ENCODE data around the gene PON3.

The PON3 gene

DNA sequence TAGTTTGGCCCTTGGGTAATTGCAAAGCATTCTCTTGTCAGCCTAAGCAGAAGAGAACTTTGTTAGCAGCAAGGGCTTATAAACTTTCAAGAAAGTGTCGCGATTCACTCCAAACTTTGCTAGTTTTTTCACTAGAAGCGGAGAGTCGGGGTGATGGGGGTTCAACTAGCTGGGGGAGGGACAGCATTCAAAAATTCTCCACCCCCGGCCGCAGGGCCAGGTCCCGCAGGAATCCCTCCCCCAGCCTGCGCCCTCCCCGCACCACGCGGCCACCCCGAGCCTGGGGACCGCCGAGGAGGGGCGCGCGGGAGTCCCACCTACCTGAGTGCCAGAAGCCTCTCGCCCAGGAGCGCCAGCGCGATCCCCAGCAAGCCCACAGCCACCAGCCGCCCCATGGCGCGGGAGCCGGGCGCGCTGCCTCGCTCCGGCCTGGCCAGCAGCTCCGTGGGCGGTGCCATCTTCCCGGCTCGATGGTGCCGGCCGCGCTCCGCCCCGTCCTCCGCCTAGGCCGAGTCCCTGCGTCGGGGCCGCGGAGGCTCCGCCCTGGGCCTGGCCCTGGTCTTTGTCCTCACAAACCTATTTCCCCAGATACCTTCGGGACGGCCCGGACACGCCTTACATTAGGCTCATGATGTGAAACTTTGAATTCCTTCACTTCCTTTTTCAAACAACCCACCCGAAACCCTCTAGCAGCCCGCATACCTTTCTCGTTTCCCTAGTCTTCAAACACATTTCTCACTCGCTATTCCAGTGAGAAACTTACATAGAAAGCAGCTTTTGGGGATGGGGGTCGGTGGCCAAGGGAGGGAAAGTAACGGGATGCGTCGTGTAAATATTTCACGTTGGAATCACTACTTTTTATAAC is 38.6 kb upstream of the PON3 start, which contains the start of gene PON2:
PON2 (minus strand) TSS at position 472 of the 865 bp plus-strand sequence; CDS start at position 395, 77 bp downstream.
- DNase-seq (ENCODE audit: low read depth): peak; percentile 56
- TF ChIP-seq, protein P1, sequence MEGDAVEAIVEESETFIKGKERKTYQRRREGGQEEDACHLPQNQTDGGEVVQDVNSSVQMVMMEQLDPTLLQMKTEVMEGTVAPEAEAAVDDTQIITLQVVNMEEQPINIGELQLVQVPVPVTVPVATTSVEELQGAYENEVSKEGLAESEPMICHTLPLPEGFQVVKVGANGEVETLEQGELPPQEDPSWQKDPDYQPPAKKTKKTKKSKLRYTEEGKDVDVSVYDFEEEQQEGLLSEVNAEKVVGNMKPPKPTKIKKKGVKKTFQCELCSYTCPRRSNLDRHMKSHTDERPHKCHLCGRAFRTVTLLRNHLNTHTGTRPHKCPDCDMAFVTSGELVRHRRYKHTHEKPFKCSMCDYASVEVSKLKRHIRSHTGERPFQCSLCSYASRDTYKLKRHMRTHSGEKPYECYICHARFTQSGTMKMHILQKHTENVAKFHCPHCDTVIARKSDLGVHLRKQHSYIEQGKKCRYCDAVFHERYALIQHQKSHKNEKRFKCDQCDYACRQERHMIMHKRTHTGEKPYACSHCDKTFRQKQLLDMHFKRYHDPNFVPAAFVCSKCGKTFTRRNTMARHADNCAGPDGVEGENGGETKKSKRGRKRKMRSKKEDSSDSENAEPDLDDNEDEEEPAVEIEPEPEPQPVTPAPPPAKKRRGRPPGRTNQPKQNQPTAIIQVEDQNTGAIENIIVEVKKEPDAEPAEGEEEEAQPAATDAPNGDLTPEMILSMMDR (IDR thresholded peaks at IDR 0.05; ENCODE audit: control insufficient read depth, extremely low read depth, insufficient read depth): no peak
- H3K4me3 ChIP-seq (ENCODE audit: low read depth, low read length): peak within 1 kb of the TSS; percentile 70

DNA sequence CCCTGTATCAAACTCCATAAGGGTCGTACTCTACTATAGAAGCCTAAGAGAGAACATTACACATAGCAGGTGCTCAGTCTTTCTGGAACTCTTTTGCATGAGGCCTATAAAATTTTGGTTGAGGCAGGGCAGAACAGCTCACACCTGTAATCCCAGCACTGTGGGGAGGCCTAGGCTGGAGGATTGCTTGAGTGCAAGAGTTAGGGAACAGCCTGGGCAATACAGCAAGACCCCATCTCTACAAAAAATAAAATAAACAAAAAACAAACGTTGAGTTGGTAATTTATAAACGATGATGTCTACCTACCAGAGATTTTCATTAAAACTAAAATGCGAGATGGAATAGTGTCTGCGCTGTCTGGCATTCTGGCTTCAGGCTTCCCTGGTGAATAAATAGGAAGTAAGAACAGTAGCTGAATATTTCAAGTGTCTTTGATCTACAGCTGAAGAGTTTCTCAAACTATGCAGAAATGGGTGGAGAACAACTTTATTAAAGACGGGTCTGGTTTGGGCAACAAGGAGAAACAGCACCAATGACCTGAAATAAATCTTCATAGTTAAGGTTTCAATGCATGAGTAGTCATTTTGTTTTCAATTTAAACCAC is 37.9 kb upstream of the PON3 start:
- H3K4me3 ChIP-seq (ENCODE audit: low read depth, low read length): peak overlapping the region; percentile 70
- TF ChIP-seq, protein P1 (IDR thresholded peaks at IDR 0.05; ENCODE audit: control insufficient read depth, extremely low read depth, insufficient read depth): no peak
- no peak for DNase-seq (ENCODE audit: low read depth)

DNA sequence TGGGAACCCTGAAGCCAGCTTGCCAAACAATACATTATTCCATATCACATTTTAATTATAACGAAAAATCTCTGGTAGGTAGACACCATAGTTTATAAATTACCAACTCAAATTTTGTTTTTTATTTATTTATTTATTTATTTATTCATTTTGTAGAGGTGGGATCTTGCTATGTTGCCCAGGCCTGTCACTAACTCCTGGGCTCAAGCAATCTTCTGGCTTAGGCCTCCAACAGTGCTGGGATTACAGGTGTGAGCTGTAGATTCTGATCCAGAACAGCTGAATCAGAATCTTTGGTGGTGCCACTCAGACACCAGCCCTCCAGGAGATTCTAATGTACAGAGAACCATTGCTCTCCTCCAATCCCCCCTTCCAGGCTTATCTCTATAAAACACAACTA is 37.0 kb upstream of the PON3 start:
- TF ChIP-seq, protein P1 (IDR thresholded peaks at IDR 0.05; ENCODE audit: control insufficient read depth, extremely low read depth, insufficient read depth): no peak
- no peak overlapping the region for H3K4me3 ChIP-seq (ENCODE audit: low read depth, low read length)
- DNase-seq (ENCODE audit: low read depth): no peak

DNA sequence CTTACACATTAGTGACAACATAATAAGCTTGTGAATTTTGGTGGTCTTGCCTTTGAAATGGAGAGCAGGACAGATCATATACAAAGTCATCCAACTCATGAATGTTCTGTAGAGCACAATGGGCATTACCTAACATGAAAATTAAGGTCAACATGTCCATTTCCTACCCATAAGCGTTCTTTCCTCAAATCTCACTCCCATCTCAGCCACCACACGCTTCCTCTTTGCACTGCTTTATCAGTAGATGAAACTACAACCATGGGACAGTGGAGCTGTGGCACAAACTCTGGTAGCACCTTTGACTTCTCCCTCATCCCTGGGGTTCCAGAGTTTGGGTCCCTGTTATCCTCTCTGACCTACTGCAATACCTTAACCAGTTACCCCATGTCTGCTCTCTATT is 36.4 kb upstream of the PON3 start:
- H3K4me3 ChIP-seq (ENCODE audit: low read depth, low read length): no peak overlapping the region
- TF ChIP-seq, protein P1 (IDR thresholded peaks at IDR 0.05; ENCODE audit: control insufficient read depth, extremely low read depth, insufficient read depth): no peak
- DNase-seq (ENCODE audit: low read depth): no peak

DNA sequence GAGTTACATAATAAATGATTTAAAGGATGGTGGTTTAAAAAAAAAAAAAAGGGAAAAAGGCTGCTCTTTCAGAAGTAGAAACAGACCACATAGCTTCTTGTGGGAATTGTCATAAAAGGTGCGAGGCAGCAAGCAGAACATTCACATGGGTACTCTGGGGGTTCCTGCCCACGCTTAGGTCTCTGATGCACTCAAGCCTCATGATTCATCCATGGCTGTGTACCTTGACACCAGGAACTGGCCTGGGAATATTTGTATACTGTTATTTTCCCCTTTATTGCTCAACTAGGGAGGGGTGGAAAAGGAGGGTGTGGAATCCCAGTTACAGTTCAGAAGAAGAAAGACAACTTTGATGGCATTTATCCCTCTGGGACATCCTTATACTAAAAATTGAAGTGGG is 34.7 kb upstream of the PON3 start:
- TF ChIP-seq, protein P1 (IDR thresholded peaks at IDR 0.05; ENCODE audit: control insufficient read depth, extremely low read depth, insufficient read depth): no peak
- no peak overlapping the region for H3K4me3 ChIP-seq (ENCODE audit: low read depth, low read length)
- DNase-seq (ENCODE audit: low read depth): no peak

DNA sequence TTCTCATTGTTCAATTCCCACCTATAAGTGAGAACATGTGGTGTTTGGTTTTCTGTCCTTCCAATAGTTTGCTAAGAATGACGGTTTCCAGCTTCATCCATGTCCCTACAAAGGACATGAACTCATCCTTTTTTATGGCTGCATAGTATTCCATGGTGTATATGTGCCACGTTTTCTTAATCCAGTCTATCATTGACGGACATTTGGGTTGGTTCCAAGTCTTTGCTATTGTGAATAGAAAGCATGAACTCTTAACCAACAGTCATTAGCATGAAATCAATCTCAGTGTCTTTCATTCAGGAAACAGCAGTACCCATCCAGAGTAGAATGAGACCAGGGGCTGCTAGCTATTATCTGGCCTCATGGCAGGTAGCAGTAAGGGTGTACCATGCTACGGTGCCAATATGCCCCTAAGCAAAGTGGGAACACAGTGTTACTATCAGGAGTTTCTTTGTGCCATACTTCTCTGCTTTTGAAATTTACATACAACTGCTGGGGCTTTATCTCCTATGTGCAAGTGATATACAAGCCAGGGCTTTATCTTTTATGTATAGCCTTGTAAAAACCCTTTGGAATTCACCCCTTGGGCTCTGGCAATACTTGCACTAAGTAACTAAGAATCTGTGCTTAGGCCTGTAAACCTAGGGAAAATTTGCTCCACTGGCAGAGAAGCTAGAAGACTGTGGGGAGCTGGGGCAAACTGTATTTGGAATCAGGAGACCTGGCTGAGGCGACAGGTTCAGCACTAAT is 33.2 kb upstream of the PON3 start:
- no peak overlapping the region for H3K4me3 ChIP-seq (ENCODE audit: low read depth, low read length)
- no peak for DNase-seq (ENCODE audit: low read depth)
- TF ChIP-seq, protein P1 (IDR thresholded peaks at IDR 0.05; ENCODE audit: control insufficient read depth, extremely low read depth, insufficient read depth): no peak

Measured in LNCaP clone FGC (cell line).